Activated CD4-positive, alpha-beta T cell treated with anti-CD3 and anti-CD28 coated beads for 4 hours (primary cell): ENCODE measurements around the gene LTA4H.

ENCODE experiments used
- DNase-seq, 2 donors: peaks; one replicate each; pipeline ENCODE4 v3.0.0-alpha.2; 2020

LTA4H gene

DNA sequence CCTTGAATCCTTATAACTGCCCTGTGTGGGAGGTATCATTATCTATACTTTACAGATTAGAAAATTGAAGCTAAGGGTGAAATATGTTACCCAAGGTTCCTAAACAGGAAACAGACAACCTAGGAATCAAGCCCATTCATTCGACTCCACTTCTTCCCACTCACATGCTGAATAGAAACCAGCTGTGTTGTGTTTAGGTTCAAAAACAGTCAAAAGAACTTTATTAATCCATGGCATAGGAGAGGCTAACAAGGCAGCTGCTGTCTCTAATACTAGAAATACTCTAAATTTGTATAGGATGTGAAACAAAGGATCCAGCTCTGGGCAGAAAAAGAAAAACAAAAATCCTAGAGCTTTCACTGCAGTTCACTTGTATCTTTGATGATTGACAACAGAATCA is 82.4 kb downstream of the LTA4H start:
- no peak for DNase-seq

DNA sequence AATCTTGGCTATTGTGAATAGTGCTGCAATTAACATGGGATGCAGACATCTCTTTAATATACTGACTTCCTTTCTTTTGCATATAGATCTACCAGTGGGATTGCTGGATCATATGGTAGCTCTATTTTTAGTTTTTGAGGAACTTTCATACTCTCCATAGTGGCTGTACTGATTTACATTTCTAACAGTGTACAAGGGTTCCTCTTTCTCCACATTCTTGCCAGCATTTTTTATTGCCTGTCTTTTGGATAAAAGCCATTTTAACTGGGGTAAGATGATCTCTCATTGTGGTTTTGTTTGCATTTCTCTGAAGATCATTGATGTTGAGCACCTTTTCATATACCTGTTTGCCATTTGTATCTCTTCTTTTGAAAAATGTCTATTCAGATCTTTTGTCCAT is 83.9 kb downstream of the LTA4H start:
- no peak for DNase-seq
